ENCODE measurements around the gene HBG2.

The HBG2 gene

DNA sequence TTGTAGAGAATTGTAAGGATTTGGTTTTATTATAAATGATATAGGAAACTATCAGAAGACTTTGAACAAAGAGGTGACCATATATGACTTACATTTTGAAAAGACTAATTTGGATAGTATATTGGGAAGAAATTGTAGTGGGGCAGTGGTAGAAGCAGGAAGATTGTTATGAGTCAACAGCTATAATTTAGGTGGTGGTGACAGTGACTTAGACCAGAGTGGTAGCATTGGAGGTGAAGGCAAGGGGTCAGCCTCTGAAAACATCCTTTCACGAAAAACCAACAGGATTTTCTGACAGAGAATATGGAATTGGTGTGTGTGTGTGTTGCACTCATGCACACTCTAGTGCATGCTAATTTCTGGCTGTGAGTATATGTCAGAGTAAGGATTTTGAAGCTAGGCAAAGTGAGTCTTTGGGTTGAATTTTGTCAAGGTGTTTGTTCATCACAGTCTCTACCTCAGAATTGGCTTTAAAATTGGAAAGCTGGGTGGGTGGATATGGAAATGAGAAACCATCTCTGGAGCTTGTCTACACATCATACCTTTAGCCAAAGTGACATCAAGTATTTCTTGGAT is 23.3 kb upstream of the HBG2 start:
- Histone ChIP-seq H3K9ac (ENCODE audit: low read depth, low read length, poor library complexity) (no peak overlapping the region), H3K4me3 (ENCODE audit: low read length in 2 of 2) (no peak overlapping the region), H3K4me1 (ENCODE audit: control insufficient read depth in 2 of 2, insufficient read depth in 1 of 2, low read depth in 1 of 2, low read length in 2 of 2) (peaks cover 0 to 2% of the 10 kb centered on the region in 2 donors), H3K23ac (ENCODE audit: low read depth, low read length, poor library complexity) (no peak overlapping the region), H3K9me3 (replicated peaks in 1 of 2; ENCODE audit: control insufficient read depth in 2 of 2, insufficient read depth in 1 of 2, low read depth in 1 of 2, low read length in 2 of 2) (no peaks in the 10 kb centered on the region), H4K8ac (ENCODE audit: low read depth, low read length) (no peak overlapping the region), H3K4ac (ENCODE audit: low read length) (no peak overlapping the region), H3K18ac (ENCODE audit: low read length) (no peak overlapping the region), H2BK5ac (ENCODE audit: low read length) (no peak overlapping the region), H3K27ac (replicated peaks; ENCODE audit: low read length) (no peak overlapping the region), H3K79me1 (ENCODE audit: low read depth, low read length) (no peaks in the 10 kb centered on the region), H3K27me3 (ENCODE audit: control insufficient read depth in 3 of 3, insufficient read depth in 3 of 3, low read depth in 1 of 3, low read length in 3 of 3) (no peaks in the 10 kb centered on the region), H3K14ac (ENCODE audit: low read length) (no peak overlapping the region), H3K4me2 (ENCODE audit: insufficient read depth, low read length, poor library complexity, severe bottlenecking) (no peak overlapping the region), H4K91ac (ENCODE audit: low read depth, low read length, poor library complexity) (no peak overlapping the region), H2BK120ac (ENCODE audit: low read depth, low read length) (no peak overlapping the region), H2AK5ac (ENCODE audit: low read depth, low read length) (no peak overlapping the region), H2BK12ac (ENCODE audit: low read length) (no peak overlapping the region), H2BK15ac (ENCODE audit: low read length) (no peak overlapping the region), H2AFZ (ENCODE audit: low read length) (no peak overlapping the region), H3K36me3 (replicated peaks in 1 of 2; ENCODE audit: control insufficient read depth in 2 of 2, insufficient read depth in 2 of 2, low read length in 2 of 2) (no peaks in the 10 kb centered on the region)
- WGBS, 2 donors (ENCODE audit: extremely low coverage in 2 of 2, insufficient read length in 2 of 2, insufficient replicate concordance in 1 of 2), result no CpG with 5 or more reads among the region's 1 CpG
- DNase-seq (ENCODE audit: low spot score), result no peak

DNA sequence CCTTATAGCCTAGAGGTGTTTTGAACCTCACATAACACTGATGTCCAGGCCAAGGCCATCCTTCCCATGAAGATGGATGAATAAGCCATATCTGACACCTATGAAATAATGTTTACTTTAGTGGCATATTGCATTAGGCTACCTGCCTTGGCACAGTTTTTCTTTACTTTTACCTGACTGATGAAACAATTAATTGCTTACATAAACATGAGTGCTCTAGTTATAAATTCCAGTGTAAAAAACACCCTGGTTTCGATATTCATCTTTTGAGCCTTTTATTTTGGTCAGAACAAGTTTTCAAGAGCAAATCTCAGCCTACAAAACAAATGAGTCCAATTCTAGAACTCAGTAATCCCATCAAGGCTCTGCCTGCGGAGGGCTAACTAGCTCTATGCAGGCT is 22.1 kb upstream of the HBG2 start:
- no peak for DNase-seq (ENCODE audit: low spot score)

GRCh38 chr11:5275369-5276110 is 21.0 kb upstream of the HBG2 start:
- DNase-seq (ENCODE audit: low spot score), result no peak
- Histone ChIP-seq H2AK5ac (ENCODE audit: low read depth, low read length) (no peak overlapping the region), H3K9me3 (replicated peaks in 1 of 2; ENCODE audit: control insufficient read depth in 2 of 2, insufficient read depth in 1 of 2, low read depth in 1 of 2, low read length in 2 of 2) (no peaks in the 10 kb centered on the region), H2BK120ac (ENCODE audit: low read depth, low read length) (no peak overlapping the region), H3K18ac (ENCODE audit: low read length) (no peak overlapping the region), H3K4me2 (ENCODE audit: insufficient read depth, low read length, poor library complexity, severe bottlenecking) (no peak overlapping the region), H4K91ac (ENCODE audit: low read depth, low read length, poor library complexity) (no peak overlapping the region), H2BK12ac (ENCODE audit: low read length) (no peak overlapping the region), H4K8ac (ENCODE audit: low read depth, low read length) (no peak overlapping the region), H3K27me3 (ENCODE audit: control insufficient read depth in 3 of 3, insufficient read depth in 3 of 3, low read depth in 1 of 3, low read length in 3 of 3) (no peaks in the 10 kb centered on the region), H3K36me3 (replicated peaks in 1 of 2; ENCODE audit: control insufficient read depth in 2 of 2, insufficient read depth in 2 of 2, low read length in 2 of 2) (no peaks in the 10 kb centered on the region), H3K23ac (ENCODE audit: low read depth, low read length, poor library complexity) (no peak overlapping the region), H3K9ac (ENCODE audit: low read depth, low read length, poor library complexity) (no peak overlapping the region), H2BK5ac (ENCODE audit: low read length) (no peak overlapping the region), H3K4ac (ENCODE audit: low read length) (no peak overlapping the region), H3K4me3 (ENCODE audit: low read length in 2 of 2) (no peak overlapping the region), H3K14ac (ENCODE audit: low read length) (no peak overlapping the region), H3K27ac (replicated peaks; ENCODE audit: low read length) (no peak overlapping the region), H2BK15ac (ENCODE audit: low read length) (no peak overlapping the region), H3K4me1 (ENCODE audit: control insufficient read depth in 2 of 2, insufficient read depth in 1 of 2, low read depth in 1 of 2, low read length in 2 of 2) (peaks cover 0 to 2% of the 10 kb centered on the region in 2 donors), H2AFZ (ENCODE audit: low read length) (no peak overlapping the region), H3K79me1 (ENCODE audit: low read depth, low read length) (no peaks in the 10 kb centered on the region)
- no CpG with 5 or more reads among the region's 6 CpGs for WGBS, 2 donors (ENCODE audit: extremely low coverage in 2 of 2, insufficient read length in 2 of 2, insufficient replicate concordance in 1 of 2)

More for the DNA sequence above, 22.1 kb upstream of the HBG2 start:
- Histone ChIP-seq H3K4me1 (ENCODE audit: control insufficient read depth in 2 of 2, insufficient read depth in 1 of 2, low read depth in 1 of 2, low read length in 2 of 2) (peaks cover 0 to 2% of the 10 kb centered on the region in 2 donors), H2AFZ (ENCODE audit: low read length) (no peak overlapping the region), H3K14ac (ENCODE audit: low read length) (no peak overlapping the region), H3K27ac (replicated peaks; ENCODE audit: low read length) (no peak overlapping the region), H2BK15ac (ENCODE audit: low read length) (no peak overlapping the region), H3K27me3 (ENCODE audit: control insufficient read depth in 3 of 3, insufficient read depth in 3 of 3, low read depth in 1 of 3, low read length in 3 of 3) (no peaks in the 10 kb centered on the region), H4K8ac (ENCODE audit: low read depth, low read length) (no peak overlapping the region), H3K9ac (ENCODE audit: low read depth, low read length, poor library complexity) (no peak overlapping the region), H3K79me1 (ENCODE audit: low read depth, low read length) (no peaks in the 10 kb centered on the region), H2AK5ac (ENCODE audit: low read depth, low read length) (no peak overlapping the region), H3K23ac (ENCODE audit: low read depth, low read length, poor library complexity) (no peak overlapping the region), H2BK5ac (ENCODE audit: low read length) (no peak overlapping the region), H3K9me3 (replicated peaks in 1 of 2; ENCODE audit: control insufficient read depth in 2 of 2, insufficient read depth in 1 of 2, low read depth in 1 of 2, low read length in 2 of 2) (no peaks in the 10 kb centered on the region), H3K36me3 (replicated peaks in 1 of 2; ENCODE audit: control insufficient read depth in 2 of 2, insufficient read depth in 2 of 2, low read length in 2 of 2) (no peaks in the 10 kb centered on the region), H3K4me3 (ENCODE audit: low read length in 2 of 2) (no peak overlapping the region), H4K91ac (ENCODE audit: low read depth, low read length, poor library complexity) (no peak overlapping the region), H3K4ac (ENCODE audit: low read length) (no peak overlapping the region), H2BK12ac (ENCODE audit: low read length) (no peak overlapping the region), H3K18ac (ENCODE audit: low read length) (no peak overlapping the region), H2BK120ac (ENCODE audit: low read depth, low read length) (no peak overlapping the region), H3K4me2 (ENCODE audit: insufficient read depth, low read length, poor library complexity, severe bottlenecking) (no peak overlapping the region)
- WGBS, 2 donors (ENCODE audit: extremely low coverage in 2 of 2, insufficient read length in 2 of 2, insufficient replicate concordance in 1 of 2), result no CpG with 5 or more reads among the region's 2 CpGs

- Histone ChIP-seq H2BK5ac (ENCODE audit: low read length) (no peak overlapping the region), H3K9me3 (replicated peaks in 1 of 2; ENCODE audit: control insufficient read depth in 2 of 2, insufficient read depth in 1 of 2, low read depth in 1 of 2, low read length in 2 of 2) (no peaks in the 10 kb centered on the region), H2AFZ (ENCODE audit: low read length) (no peak overlapping the region), H3K4me2 (ENCODE audit: insufficient read depth, low read length, poor library complexity, severe bottlenecking) (no peak overlapping the region), H3K79me1 (ENCODE audit: low read depth, low read length) (no peaks in the 10 kb centered on the region), H4K91ac (ENCODE audit: low read depth, low read length, poor library complexity) (no peak overlapping the region), H3K36me3 (replicated peaks in 1 of 2; ENCODE audit: control insufficient read depth in 2 of 2, insufficient read depth in 2 of 2, low read length in 2 of 2) (no peaks in the 10 kb centered on the region), H2BK120ac (ENCODE audit: low read depth, low read length) (no peak overlapping the region), H3K4me1 (ENCODE audit: control insufficient read depth in 2 of 2, insufficient read depth in 1 of 2, low read depth in 1 of 2, low read length in 2 of 2) (peaks cover 0 to 2% of the 10 kb centered on the region in 2 donors), H3K4me3 (ENCODE audit: low read length in 2 of 2) (no peak overlapping the region), H2BK12ac (ENCODE audit: low read length) (no peak overlapping the region), H2BK15ac (ENCODE audit: low read length) (no peak overlapping the region), H3K27me3 (ENCODE audit: control insufficient read depth in 3 of 3, insufficient read depth in 3 of 3, low read depth in 1 of 3, low read length in 3 of 3) (no peaks in the 10 kb centered on the region), H3K4ac (ENCODE audit: low read length) (no peak overlapping the region), H2AK5ac (ENCODE audit: low read depth, low read length) (no peak overlapping the region), H3K23ac (ENCODE audit: low read depth, low read length, poor library complexity) (no peak overlapping the region), H3K27ac (replicated peaks; ENCODE audit: low read length) (no peak overlapping the region), H3K9ac (ENCODE audit: low read depth, low read length, poor library complexity) (no peak overlapping the region), H3K14ac (ENCODE audit: low read length) (no peak overlapping the region), H3K18ac (ENCODE audit: low read length) (no peak overlapping the region), H4K8ac (ENCODE audit: low read depth, low read length) (no peak overlapping the region)
- no CpG with 5 or more reads among the region's 5 CpGs for WGBS, 2 donors (ENCODE audit: extremely low coverage in 2 of 2, insufficient read length in 2 of 2, insufficient replicate concordance in 1 of 2)
- no peak for DNase-seq (ENCODE audit: low spot score)
Observed at GRCh38 chr11:5274395-5274794, 19.8 kb upstream of the HBG2 start.

All from neuronal stem cell (in vitro differentiated cells).